ENCODE results near the gene TIGD3. TPM values are rescaled to one million over a fixed set of nuclear protein-coding genes. Genes with fewer than 3 reads are reported as not detected.

TIGD3 gene
- total RNA-seq, 1 donor from 2014 or later = not detected

Other genes starting within 250 kb of the TIGD3 start
- gene TM7SF2, start 242.9 kb upstream of the TIGD3 start, total RNA-seq = 38.0 and 41.0 TPM in 2 replicates
- 8.3 and 14.2 TPM in 2 replicates for gene ZNHIT2, start 237.1 kb upstream of the TIGD3 start, total RNA-seq
- 166 and 286 TPM in 2 replicates for gene FAU, start 232.6 kb upstream of the TIGD3 start, total RNA-seq
- 55.3 and 97.8 TPM in 2 replicates for gene MRPL49, start 232.4 kb upstream of the TIGD3 start, total RNA-seq
- gene SYVN1, start 220.2 kb upstream of the TIGD3 start, total RNA-seq = 17.2 and 49.8 TPM in 2 replicates
- gene SPDYC, start 184.5 kb upstream of the TIGD3 start, total RNA-seq = not detected in 2 replicates
- 223 and 251 TPM in 2 replicates for gene CAPN1, start 172.8 kb upstream of the TIGD3 start, total RNA-seq
- 3.2 and 7.1 TPM in 2 replicates for gene POLA2, start 92.8 kb upstream of the TIGD3 start, total RNA-seq
- 10.9 and 14.1 TPM in 2 replicates for gene CDC42EP2, start 39.9 kb upstream of the TIGD3 start, total RNA-seq
- gene DPF2, start 20.9 kb upstream of the TIGD3 start, total RNA-seq = 23.1 and 47.2 TPM in 2 replicates
- gene SLC25A45, start 27.9 kb downstream of the TIGD3 start, total RNA-seq = 0.52 and 0.65 TPM in 2 replicates
- gene FRMD8, start 31.9 kb downstream of the TIGD3 start, total RNA-seq = 67.5 and 89.6 TPM in 2 replicates
- gene NEAT1, start 68.0 kb downstream of the TIGD3 start, total RNA-seq = 17.4 and 141 TPM in 2 replicates
- gene MALAT1, start 144.3 kb downstream of the TIGD3 start, total RNA-seq = 3,367 and 12,764 TPM in 2 replicates
- gene SCYL1, start 170.3 kb downstream of the TIGD3 start, total RNA-seq = 48.8 and 57.2 TPM in 2 replicates
- gene LTBP3, start 203.6 kb downstream of the TIGD3 start, total RNA-seq = 11.6 and 82.8 TPM in 2 replicates
- 33.8 and 53.1 TPM in 2 replicates for gene ZNRD2, start 215.7 kb downstream of the TIGD3 start, total RNA-seq
- gene FAM89B, start 217.8 kb downstream of the TIGD3 start, total RNA-seq = 10.1 and 14.8 TPM in 2 replicates
- gene EHBP1L1, start 221.3 kb downstream of the TIGD3 start, total RNA-seq = 31.0 and 39.4 TPM in 2 replicates
- gene KCNK7, start 241.0 kb downstream of the TIGD3 start, total RNA-seq = 0.20 TPM in 1 of 2 replicates, not detected in the other